H1 (cell line): Measurements from ENCODE around the gene CXCL17.

ENCODE experiments used
- CEBPB ChIP-seq: IDR thresholded peaks from 2 replicates; pipeline ENCODE4 v1.6.1; 2012; ENCODE audit warnings: low read depth, low read length
- RNF2 ChIP-seq: fragments of 200-900, 300-1000 bp; sonication (generic); IDR thresholded peaks from 2 replicates; pipeline ENCODE4 v1.7.1; 2016; ENCODE audit warnings: borderline replicate concordance, low read depth, mild to moderate bottlenecking, antibody characterized with exemption, low read length; ENCODE audit not compliant: poor library complexity, severe bottlenecking; ENCODE audit errors: missing control alignments
- TF ChIP-seq, protein P1 (sequence below), 3 experiments: IDR thresholded peaks; 1 replicate in 2 of 3; 2 replicates in 1 of 3; pipeline versions ENCODE4 v1.5.1 to v1.6.1; 2011; ENCODE audit warnings: low read length in 3 of 3, mild to moderate bottlenecking in 3 of 3, inconsistent platforms in 2 of 3, low read depth in 1 of 3, moderate library complexity in 1 of 3; ENCODE audit not compliant: insufficient read depth in 1 of 3; ENCODE audit errors: control extremely low read depth in 1 of 3

DNA sequence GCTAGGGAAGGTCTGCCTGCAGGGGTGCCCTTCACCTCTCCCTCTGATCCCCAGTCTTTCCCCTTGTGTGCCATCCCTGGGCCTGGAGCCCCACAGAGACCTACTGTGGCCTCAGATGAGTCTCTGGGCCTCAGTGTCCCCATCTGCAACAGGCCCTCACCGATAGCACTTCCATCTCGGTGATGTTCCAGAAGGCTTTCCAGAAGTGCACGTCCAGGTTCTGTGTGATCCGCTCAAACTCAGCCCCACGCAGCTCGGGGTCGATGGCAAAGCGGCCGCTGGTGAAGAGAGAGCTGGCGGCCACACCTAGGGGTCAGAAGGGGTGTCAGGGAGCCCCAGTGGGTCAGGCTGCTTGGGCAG, 35.0 kb downstream of the CXCL17 start:
- TF ChIP-seq, protein P1, sequence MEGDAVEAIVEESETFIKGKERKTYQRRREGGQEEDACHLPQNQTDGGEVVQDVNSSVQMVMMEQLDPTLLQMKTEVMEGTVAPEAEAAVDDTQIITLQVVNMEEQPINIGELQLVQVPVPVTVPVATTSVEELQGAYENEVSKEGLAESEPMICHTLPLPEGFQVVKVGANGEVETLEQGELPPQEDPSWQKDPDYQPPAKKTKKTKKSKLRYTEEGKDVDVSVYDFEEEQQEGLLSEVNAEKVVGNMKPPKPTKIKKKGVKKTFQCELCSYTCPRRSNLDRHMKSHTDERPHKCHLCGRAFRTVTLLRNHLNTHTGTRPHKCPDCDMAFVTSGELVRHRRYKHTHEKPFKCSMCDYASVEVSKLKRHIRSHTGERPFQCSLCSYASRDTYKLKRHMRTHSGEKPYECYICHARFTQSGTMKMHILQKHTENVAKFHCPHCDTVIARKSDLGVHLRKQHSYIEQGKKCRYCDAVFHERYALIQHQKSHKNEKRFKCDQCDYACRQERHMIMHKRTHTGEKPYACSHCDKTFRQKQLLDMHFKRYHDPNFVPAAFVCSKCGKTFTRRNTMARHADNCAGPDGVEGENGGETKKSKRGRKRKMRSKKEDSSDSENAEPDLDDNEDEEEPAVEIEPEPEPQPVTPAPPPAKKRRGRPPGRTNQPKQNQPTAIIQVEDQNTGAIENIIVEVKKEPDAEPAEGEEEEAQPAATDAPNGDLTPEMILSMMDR (IDR thresholded peaks at IDR 0.05; ENCODE audit: control extremely low read depth in 1 of 3, insufficient read depth in 1 of 3, low read depth in 1 of 3, low read length in 3 of 3), result no peak
- TF ChIP-seq RNF2 (no peak), CEBPB (no peak)
